Measurements from ENCODE around the gene RAB21.

DNA sequence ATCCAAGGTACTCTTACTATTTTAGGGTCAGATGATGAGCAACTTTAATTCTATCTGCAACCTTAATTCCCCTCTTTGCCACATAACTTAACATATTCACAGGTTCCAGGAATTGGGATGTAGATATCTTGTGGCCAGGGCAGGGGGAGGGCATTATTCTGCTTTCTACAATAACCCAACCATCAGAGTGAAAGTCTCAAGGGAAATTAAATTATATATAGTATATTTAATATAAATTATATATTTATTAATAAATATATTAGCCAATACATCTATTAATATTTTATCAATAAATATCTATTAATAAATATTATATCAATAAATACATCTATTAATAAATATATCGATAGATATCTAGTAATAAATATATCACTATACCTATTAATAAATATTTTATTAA lies 11.7 kb upstream of the RAB21 start:
- no peak for TF ChIP-seq CTCF (IDR thresholded peaks at IDR 0.05; ENCODE audit: insufficient read depth, low read length, poor library complexity, severe bottlenecking)
- TF ChIP-seq EZH2phosphoT487 (conservative IDR thresholded peaks at IDR 0.05; ENCODE audit: low read length), result no peak
